ENCODE data around the gene TFAP2A. TPM values are rescaled to one million over a fixed set of nuclear protein-coding genes. Genes with fewer than 3 reads are reported as not detected.

The TFAP2A gene
- total and polyA plus RNA-seq, 2 donors (not counting 1 experiment from before 2014, with no cell fraction given), result 0.03 TPM; not detected in 1

GRCh38 chr6:10382728-10383330 is 32.0 kb downstream of the TFAP2A start:
- no peak overlapping the region for H3K27ac ChIP-seq (ENCODE audit: insufficient read depth, low read length)

GRCh38 chr6:10382322-10382721 is 32.6 kb downstream of the TFAP2A start:
- DNase-seq (ENCODE audit: low read depth in 2 of 2), result no peak
- no peaks in the 10 kb centered on the region for H3K79me2 ChIP-seq (ENCODE audit: control insufficient read depth, insufficient read depth, low read length)
- H3K9me3 ChIP-seq (ENCODE audit: control insufficient read depth, insufficient read depth, low read depth, low read length), result no peaks in the 10 kb centered on the region
- H3K4me1 ChIP-seq (ENCODE audit: control insufficient read depth, extremely low read depth, insufficient read depth, low read length), result no peaks in the 10 kb centered on the region
- H3K4me3 ChIP-seq (replicated peaks in 1 of 4; ENCODE audit: control extremely low read depth in 1 of 4, insufficient read depth in 1 of 4, low read depth in 3 of 4, low read length in 4 of 4), result no peak overlapping the region
- TF ChIP-seq EZH2 (IDR thresholded peaks at IDR 0.05; ENCODE audit: low read length, missing control alignments) (no peak), CTCF (conservative IDR thresholded peaks at IDR 0.05 in 1 of 2, IDR thresholded peaks at IDR 0.05 in 1 of 2; ENCODE audit: low read depth in 1 of 2, low read length in 2 of 2) (no peak)
- no peak overlapping the region for H3K9ac ChIP-seq (ENCODE audit: insufficient read depth, low read length)
- no peaks in the 10 kb centered on the region for H4K20me1 ChIP-seq (ENCODE audit: control insufficient read depth, extremely low read depth, insufficient read depth, low read length)
- no peak overlapping the region for H2AFZ ChIP-seq (ENCODE audit: low read length)
- H3K27me3 ChIP-seq (ENCODE audit: control insufficient read depth, insufficient read depth, low read length), result peaks cover 43% of the 10 kb centered on the region
- no peak overlapping the region for H3K27ac ChIP-seq (ENCODE audit: insufficient read depth, low read length)
- no peak overlapping the region for H3K4me2 ChIP-seq (ENCODE audit: extremely low read depth, insufficient read depth, low read length)
- H3K36me3 ChIP-seq (ENCODE audit: control insufficient read depth, insufficient read depth, low read length), result no peaks in the 10 kb centered on the region

More at GRCh38 chr6:10382728-10383330, 32.0 kb downstream of the TFAP2A start:
- TF ChIP-seq EZH2 (IDR thresholded peaks at IDR 0.05; ENCODE audit: low read length, missing control alignments) (peak; percentile 22), CTCF (conservative IDR thresholded peaks at IDR 0.05 in 1 of 2, IDR thresholded peaks at IDR 0.05 in 1 of 2; ENCODE audit: low read depth in 1 of 2, low read length in 2 of 2) (no peak)
- no peak overlapping the region for H3K4me2 ChIP-seq (ENCODE audit: extremely low read depth, insufficient read depth, low read length)
- H3K9ac ChIP-seq (ENCODE audit: insufficient read depth, low read length), result no peak overlapping the region
- H3K4me3 ChIP-seq (replicated peaks in 1 of 4; ENCODE audit: control extremely low read depth in 1 of 4, insufficient read depth in 1 of 4, low read depth in 3 of 4, low read length in 4 of 4), result no peak overlapping the region
- H2AFZ ChIP-seq (ENCODE audit: low read length), result no peak overlapping the region
- no peaks in the 10 kb centered on the region for H4K20me1 ChIP-seq (ENCODE audit: control insufficient read depth, extremely low read depth, insufficient read depth, low read length)
- H3K4me1 ChIP-seq (ENCODE audit: control insufficient read depth, extremely low read depth, insufficient read depth, low read length), result no peaks in the 10 kb centered on the region
- no peaks in the 10 kb centered on the region for H3K36me3 ChIP-seq (ENCODE audit: control insufficient read depth, insufficient read depth, low read length)
- no peak for DNase-seq (ENCODE audit: low read depth in 2 of 2)
- no peaks in the 10 kb centered on the region for H3K79me2 ChIP-seq (ENCODE audit: control insufficient read depth, insufficient read depth, low read length)
- H3K9me3 ChIP-seq (ENCODE audit: control insufficient read depth, insufficient read depth, low read depth, low read length), result no peaks in the 10 kb centered on the region
- H3K27me3 ChIP-seq (ENCODE audit: control insufficient read depth, insufficient read depth, low read length), result peaks cover 45% of the 10 kb centered on the region

GRCh38 chr6:10381830-10382208 is 33.1 kb downstream of the TFAP2A start:
- H3K79me2 ChIP-seq (ENCODE audit: control insufficient read depth, insufficient read depth, low read length), result no peaks in the 10 kb centered on the region
- peaks cover 42% of the 10 kb centered on the region for H3K27me3 ChIP-seq (ENCODE audit: control insufficient read depth, insufficient read depth, low read length)
- H3K9ac ChIP-seq (ENCODE audit: insufficient read depth, low read length), result no peak overlapping the region
- H2AFZ ChIP-seq (ENCODE audit: low read length), result no peak overlapping the region
- no peak overlapping the region for H3K4me3 ChIP-seq (replicated peaks in 1 of 4; ENCODE audit: control extremely low read depth in 1 of 4, insufficient read depth in 1 of 4, low read depth in 3 of 4, low read length in 4 of 4)
- DNase-seq (ENCODE audit: low read depth in 2 of 2), result no peak
- no peak overlapping the region for H3K27ac ChIP-seq (ENCODE audit: insufficient read depth, low read length)
- H3K9me3 ChIP-seq (ENCODE audit: control insufficient read depth, insufficient read depth, low read depth, low read length), result no peaks in the 10 kb centered on the region
- no peaks in the 10 kb centered on the region for H3K36me3 ChIP-seq (ENCODE audit: control insufficient read depth, insufficient read depth, low read length)
- no peaks in the 10 kb centered on the region for H4K20me1 ChIP-seq (ENCODE audit: control insufficient read depth, extremely low read depth, insufficient read depth, low read length)
- TF ChIP-seq EZH2 (IDR thresholded peaks at IDR 0.05; ENCODE audit: low read length, missing control alignments), result no peak
- no peak for TF ChIP-seq CTCF (conservative IDR thresholded peaks at IDR 0.05 in 1 of 2, IDR thresholded peaks at IDR 0.05 in 1 of 2; ENCODE audit: low read depth in 1 of 2, low read length in 2 of 2)
- H3K4me1 ChIP-seq (ENCODE audit: control insufficient read depth, extremely low read depth, insufficient read depth, low read length), result no peaks in the 10 kb centered on the region
- H3K4me2 ChIP-seq (ENCODE audit: extremely low read depth, insufficient read depth, low read length), result no peak overlapping the region

Measured in fibroblast of lung (primary cell).